PC-3 (cell line): ENCODE data around the gene EMC9. TPM values are rescaled to one million over a fixed set of nuclear protein-coding genes. Genes with fewer than 3 reads are reported as not detected.

Experiments
- ATAC-seq: fragments of 200-7000 bp; cut with Tn5 transposase; 2 replicates; pipeline ENCODE4 v1.9.1; 2020; ENCODE audit warnings: mild to moderate bottlenecking, moderate library complexity
- BruUV-seq: library from RNA; stranded (reverse); fragments of 400-500 nt; replicated peaks from 2 replicates; lab custom pipeline; 2021; lab: Mats Ljungman, UMichigan
- CTCF ChIA-PET: fragments of 300-600 bp; sonication (Branson Sonifier 250); formaldehyde crosslinking; loops from one replicate; lab custom pipeline; 2022; ENCODE audit warnings: antibody characterized with exemption; lab: Charles Lee
- POLR2A ChIA-PET: fragments of 300-600 bp; sonication (Branson Sonifier 250); formaldehyde crosslinking; loops from one replicate; lab custom pipeline; 2022; ENCODE audit warnings: antibody characterized with exemption; ENCODE audit not compliant: unreplicated experiment; lab: Charles Lee
- DNase-seq: peaks from one replicate; pipeline ENCODE4 v3.0.0-alpha.2; 2015
- H2AFZ ChIP-seq: fragments of 300-600 bp; sonication (generic); 2 replicates; pipeline ENCODE4 v1.6.0; 2016; ENCODE audit warnings: antibody characterized with exemption, low read length
- H3F3A ChIP-seq: fragments of 300-600 bp; sonication (generic); one replicate; pipeline ENCODE4 v1.6.0; 2017; ENCODE audit warnings: antibody characterized with exemption, low read length, control low read depth, mild to moderate bottlenecking; ENCODE audit not compliant: unreplicated experiment
- H3K27ac ChIP-seq: fragments of 300-600 bp; sonication (generic); 2 replicates; pipeline ENCODE4 v1.5.1; 2016; ENCODE audit warnings: mild to moderate bottlenecking, low read length
- H3K27me3 ChIP-seq: fragments of 300-600 bp; sonication (generic); 2 replicates; pipeline ENCODE4 v1.6.1; 2016; ENCODE audit warnings: low read length, mixed read lengths
- H3K36me3 ChIP-seq: fragments of 300-600 bp; sonication (generic); 2 replicates; pipeline ENCODE4 v1.6.1; 2016; ENCODE audit warnings: low read depth, mixed run types, low read length, mixed read lengths
- H3K4me1 ChIP-seq: fragments of 300-600 bp; sonication (generic); 2 replicates; pipeline ENCODE4 v1.5.1; 2016; ENCODE audit warnings: low read length; ENCODE audit not compliant: insufficient read depth
- H3K4me2 ChIP-seq: fragments of 300-600 bp; sonication (generic); 2 replicates; pipeline ENCODE4 v1.6.0; 2016; ENCODE audit warnings: low read length
- H3K4me3 ChIP-seq: fragments of 300-600 bp; sonication (generic); 2 replicates; pipeline ENCODE4 v1.5.1; 2016; ENCODE audit warnings: mild to moderate bottlenecking, low read length, mixed read lengths
- H3K79me2 ChIP-seq: fragments of 300-600 bp; sonication (generic); 2 replicates; pipeline ENCODE4 v1.6.1; 2017; ENCODE audit warnings: low read length, mixed read lengths
- H3K9ac ChIP-seq: fragments of 300-600 bp; sonication (generic); 2 replicates; pipeline ENCODE4 v1.6.0; 2016; ENCODE audit warnings: mild to moderate bottlenecking, low read length
- H3K9me2 ChIP-seq: fragments of 300-600 bp; sonication (generic); replicated peaks from 2 replicates; pipeline ENCODE4 v1.6.1; 2016; ENCODE audit warnings: mixed run types, low read length, mixed read lengths
- H3K9me3 ChIP-seq: fragments of 300-600 bp; sonication (generic); 2 replicates; pipeline ENCODE4 v1.6.1; 2016; ENCODE audit warnings: low read length, mixed read lengths
- H4K20me1 ChIP-seq: fragments of 300-600 bp; sonication (generic); 2 replicates; pipeline ENCODE4 v1.6.1; 2016; ENCODE audit warnings: low read length, mixed read lengths
- EZH2 ChIP-seq: fragments of 300-600 bp; sonication (generic); IDR thresholded peaks from one replicate; pipeline ENCODE4 v1.6.1; 2017; ENCODE audit warnings: antibody characterized with exemption, mild to moderate bottlenecking, low read length; ENCODE audit not compliant: unreplicated experiment
- EZH2phosphoT487 ChIP-seq: fragments of 300-600 bp; sonication (generic); IDR thresholded peaks from 2 replicates; pipeline ENCODE4 v1.6.1; 2018; ENCODE audit warnings: mild to moderate bottlenecking, antibody characterized with exemption, low read length, borderline replicate concordance
- intact Hi-C: fragments of 100-400 bp; cut with micrococcal nuclease; formaldehyde crosslinking; loops from 2 replicates; pipeline ENCODE4 v1.9.0; 2023
- total RNA-seq: library from RNA; depleted of rRNA; stranded (reverse); fragments of >200 nt; gene quantifications from 2 replicates; pipeline ENCODE4 v1.2.3, GENCODE V29; 2014
- TF ChIP-seq, protein P1 (sequence below): fragments of 300-600 bp; sonication (generic); conservative IDR thresholded peaks from 2 replicates; pipeline ENCODE4 v1.5.1; 2017; ENCODE audit warnings: antibody characterized with exemption, low read depth, mild to moderate bottlenecking, low read length

Gene EMC9
- total RNA-seq, 1 experiment from 2014 or later, result 30.1 TPM

- POLR2A ChIA-PET, result interaction anchor here (0.6 kb wide), 1 partner anchor 10 kb away, joined by 4 read pairs; no protein-coding TSS in a partner anchor
- no peak overlapping the region for H3K27ac ChIP-seq
These were observed 2.0 kb downstream of the EMC9 start for GRCh38 chr14:24139272-24139934.

DNA sequence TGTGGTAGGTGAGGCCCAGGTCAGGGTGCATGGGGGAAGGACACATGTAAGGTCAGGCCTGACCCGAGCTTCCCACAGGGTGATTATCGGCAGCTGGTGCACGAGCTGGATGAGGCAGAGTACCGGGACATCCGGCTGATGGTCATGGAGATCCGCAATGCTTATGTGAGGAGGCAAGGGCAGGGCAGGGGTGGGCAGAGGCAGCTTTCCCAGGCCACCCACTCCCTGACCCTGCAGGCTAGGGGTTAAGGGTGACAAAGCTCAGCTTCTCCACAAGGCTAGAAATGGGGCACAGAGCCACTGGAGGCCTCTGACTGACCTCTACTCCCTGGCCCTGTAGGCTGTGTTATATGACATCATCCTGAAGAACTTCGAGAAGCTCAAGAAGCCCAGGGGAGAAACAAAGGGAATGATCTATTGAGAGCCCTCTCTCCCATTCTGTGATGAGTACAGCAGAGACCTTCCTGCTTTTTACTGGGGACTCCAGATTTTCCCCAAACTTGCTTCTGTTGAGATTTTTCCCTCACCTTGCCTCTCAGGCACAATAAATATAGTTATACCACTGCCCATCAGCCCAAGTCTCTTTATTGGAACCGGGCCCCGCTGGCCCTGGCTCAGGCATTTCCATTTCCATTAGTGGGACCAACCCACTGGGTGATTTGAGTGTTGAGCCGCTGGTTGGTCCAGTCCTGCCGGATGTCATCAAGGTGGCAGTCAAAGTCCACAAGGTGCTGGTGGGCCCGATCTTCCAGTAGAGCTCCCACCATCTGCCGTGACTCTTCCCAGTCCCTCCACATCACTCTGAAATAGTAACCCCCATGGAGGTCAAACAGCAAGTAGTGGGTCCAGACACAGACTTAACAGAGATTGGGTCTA lies 2.8 kb downstream of the EMC9 start:
- H3K9ac ChIP-seq, result no peak overlapping the region
- H3K4me1 ChIP-seq, result peaks cover 26% of the 10 kb centered on the region
- H3K27ac ChIP-seq, result no peak overlapping the region
- no peak overlapping the region for H2AFZ ChIP-seq
- no peak for DNase-seq
- no peak for ATAC-seq
- H3F3A ChIP-seq, result no peaks in the 10 kb centered on the region
- TF ChIP-seq EZH2phosphoT487 (no peak), EZH2 (no peak)
- TF ChIP-seq, protein P1, sequence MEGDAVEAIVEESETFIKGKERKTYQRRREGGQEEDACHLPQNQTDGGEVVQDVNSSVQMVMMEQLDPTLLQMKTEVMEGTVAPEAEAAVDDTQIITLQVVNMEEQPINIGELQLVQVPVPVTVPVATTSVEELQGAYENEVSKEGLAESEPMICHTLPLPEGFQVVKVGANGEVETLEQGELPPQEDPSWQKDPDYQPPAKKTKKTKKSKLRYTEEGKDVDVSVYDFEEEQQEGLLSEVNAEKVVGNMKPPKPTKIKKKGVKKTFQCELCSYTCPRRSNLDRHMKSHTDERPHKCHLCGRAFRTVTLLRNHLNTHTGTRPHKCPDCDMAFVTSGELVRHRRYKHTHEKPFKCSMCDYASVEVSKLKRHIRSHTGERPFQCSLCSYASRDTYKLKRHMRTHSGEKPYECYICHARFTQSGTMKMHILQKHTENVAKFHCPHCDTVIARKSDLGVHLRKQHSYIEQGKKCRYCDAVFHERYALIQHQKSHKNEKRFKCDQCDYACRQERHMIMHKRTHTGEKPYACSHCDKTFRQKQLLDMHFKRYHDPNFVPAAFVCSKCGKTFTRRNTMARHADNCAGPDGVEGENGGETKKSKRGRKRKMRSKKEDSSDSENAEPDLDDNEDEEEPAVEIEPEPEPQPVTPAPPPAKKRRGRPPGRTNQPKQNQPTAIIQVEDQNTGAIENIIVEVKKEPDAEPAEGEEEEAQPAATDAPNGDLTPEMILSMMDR, result no peak
- no peak overlapping the region for H3K4me3 ChIP-seq
- H3K9me2 ChIP-seq, result no peaks in the 10 kb centered on the region
- BruUV-seq, result no TSS peak
- CTCF ChIA-PET, result no interaction called here
- peaks cover 38% of the 10 kb centered on the region for H3K79me2 ChIP-seq
- H3K36me3 ChIP-seq, result peaks cover 17% of the 10 kb centered on the region; the same call in 1 of the 2 replicates
- no peaks in the 10 kb centered on the region for H3K27me3 ChIP-seq
- intact Hi-C loops, result no loop called here
- 0 out of 2 replicates have a peak overlapping the region, but pooled peaks have one; percentile 92 for H3K4me2 ChIP-seq
- no peaks in the 10 kb centered on the region for H3K9me3 ChIP-seq
- H4K20me1 ChIP-seq, result no peaks in the 10 kb centered on the region
- POLR2A ChIA-PET, result no interaction called here

More at GRCh38 chr14:24139272-24139934, 2.0 kb downstream of the EMC9 start:
- CTCF ChIA-PET, result no interaction called here
- Histone ChIP-seq H3K27me3 (no peaks in the 10 kb centered on the region), H3K9ac (peak overlapping the region; percentile 75; the same call in 1 of the 2 replicates), H3K4me3 (peak overlapping the region; percentile 91), H3K4me1 (peaks cover 26% of the 10 kb centered on the region), H3K9me3 (no peaks in the 10 kb centered on the region), H3K36me3 (peaks cover 19% of the 10 kb centered on the region; the same call in 1 of the 2 replicates), H3F3A (no peaks in the 10 kb centered on the region), H3K9me2 (no peaks in the 10 kb centered on the region), H4K20me1 (no peaks in the 10 kb centered on the region), H3K4me2 (peak overlapping the region; percentile 92), H2AFZ (no peak overlapping the region), H3K79me2 (peaks cover 40% of the 10 kb centered on the region)
- TSS peak; percentile 9 for BruUV-seq
- TF ChIP-seq, protein P1, result no peak; the same call in 1 of the 2 replicates
- TF ChIP-seq EZH2phosphoT487 (no peak), EZH2 (no peak)
- DNase-seq (peak; percentile 35), ATAC-seq (no peak)
- intact Hi-C loops, result no loop called here
